ENCODE measurements around the gene EHMT1.
"Not testable (repeated sequence)": the region's sequence is repeated elsewhere in the genome, so short reads cannot be mapped to it uniquely, and the experiment has no call there.

EHMT1 gene

GRCh38 chr9:137716694-137717287, 98.0 kb downstream of the EHMT1 start:
- DNase-seq (ENCODE audit: low read depth, low spot score): no peak

GRCh38 chr9:137717776-137718327, 99.0 kb downstream of the EHMT1 start:
- DNase-seq (ENCODE audit: low read depth, low spot score): no peak

- no peak for DNase-seq (ENCODE audit: low read depth, low spot score)
These were observed 100.4 kb downstream of the EHMT1 start for GRCh38 chr9:137719194-137719593.

DNA sequence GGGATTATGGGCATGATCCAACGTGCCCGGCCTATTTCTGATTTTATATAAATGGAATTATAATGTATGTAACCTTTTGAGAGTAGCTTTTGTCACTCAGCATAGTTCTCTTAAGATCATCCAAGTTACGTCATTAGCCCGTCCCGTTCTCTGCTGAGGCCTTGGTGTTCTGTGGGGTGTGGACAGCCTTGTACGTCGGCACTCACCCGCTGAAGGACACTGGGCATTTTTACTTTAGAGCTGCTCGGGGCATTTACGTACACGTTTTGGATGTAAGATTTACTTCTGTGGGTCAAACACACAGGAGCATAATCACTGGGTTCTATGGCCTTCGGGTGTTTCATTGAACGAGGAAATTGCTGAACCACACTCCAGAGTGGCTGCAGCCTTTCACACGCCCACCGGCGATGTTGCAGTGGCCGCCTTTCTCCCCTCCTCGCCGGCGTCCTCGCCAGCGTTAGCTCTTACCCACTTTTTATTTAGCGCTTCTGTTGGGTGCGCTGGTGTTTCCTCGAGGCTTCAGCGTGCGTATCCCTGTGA, 101.8 kb downstream of the EHMT1 start:
- DNase-seq (ENCODE audit: low read depth, low spot score): no peak

DNA sequence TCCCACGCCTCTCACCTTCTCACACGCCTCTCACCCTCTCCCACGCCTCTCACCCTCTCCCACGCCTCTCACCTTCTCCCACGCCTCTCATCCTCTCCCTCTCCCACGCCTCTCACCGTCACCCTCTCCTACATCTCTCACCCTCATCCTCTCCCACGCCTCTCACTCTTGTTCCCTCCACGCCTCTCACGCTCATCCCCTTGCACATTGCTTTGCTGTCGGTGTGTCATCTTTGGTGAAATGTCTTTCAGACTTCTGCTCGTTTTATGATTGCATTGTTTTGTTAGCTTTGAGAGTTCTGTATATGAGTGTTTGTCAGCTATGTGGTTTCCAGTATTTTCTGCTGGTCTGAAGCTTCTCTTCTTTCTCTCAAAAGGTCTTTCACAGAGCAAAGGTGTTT, 102.7 kb downstream of the EHMT1 start:
- DNase-seq (ENCODE audit: low read depth, low spot score): no peak

DNA sequence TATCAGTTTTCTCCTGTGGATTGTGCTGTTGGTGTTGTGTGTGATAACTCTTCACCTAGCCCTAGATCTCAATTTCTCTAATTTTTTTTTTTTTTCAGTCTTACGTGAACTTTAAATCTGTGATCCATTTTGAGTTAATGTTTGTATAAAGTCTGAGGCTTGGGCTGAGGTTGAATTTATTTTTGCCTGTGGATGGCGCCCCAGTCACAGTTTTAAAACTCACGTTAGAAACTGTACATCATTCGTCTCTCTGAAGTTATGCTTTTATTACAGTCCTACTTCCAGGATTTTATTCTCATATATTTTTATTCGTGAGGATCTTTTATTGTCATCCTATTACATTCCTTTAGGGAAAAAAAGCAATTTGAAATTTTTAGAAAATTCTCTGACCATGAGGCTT, 103.1 kb downstream of the EHMT1 start:
- no peak for DNase-seq (ENCODE audit: low read depth, low spot score)

DNA sequence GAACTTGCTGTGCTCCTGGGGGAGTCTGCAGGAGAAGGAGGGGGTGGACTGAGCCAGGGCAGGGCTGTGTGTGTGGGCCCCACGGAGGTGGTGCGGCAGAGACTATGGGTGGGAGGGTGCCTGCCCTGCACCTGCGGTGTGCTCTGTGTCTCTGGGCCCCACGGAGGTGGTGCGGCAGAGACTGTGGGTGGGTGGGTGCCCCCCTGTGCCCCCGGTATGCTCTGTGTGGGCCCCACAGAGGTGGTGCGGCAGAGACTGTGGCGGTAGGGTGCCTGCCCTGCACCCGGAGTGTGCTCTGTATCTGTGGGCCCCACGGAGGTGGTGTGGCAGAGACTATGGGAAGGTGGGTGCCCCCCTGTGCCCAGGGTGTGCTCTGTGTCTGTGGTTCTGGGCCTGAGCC, 103.7 kb downstream of the EHMT1 start:
- no peak for DNase-seq (ENCODE audit: low read depth, low spot score)

- DNase-seq (ENCODE audit: low read depth, low spot score): not testable (repeated sequence)
These were observed 104.6 kb downstream of the EHMT1 start for GRCh38 chr9:137723356-137723755.

GRCh38 chr9:137723783-137724445, 105.1 kb downstream of the EHMT1 start:
- DNase-seq (ENCODE audit: low read depth, low spot score): peak; percentile 91

GRCh38 chr9:137724818-137725240, 106.0 kb downstream of the EHMT1 start:
- DNase-seq (ENCODE audit: low read depth, low spot score): no peak

- DNase-seq (ENCODE audit: low read depth, low spot score): no peak
These were observed 106.8 kb downstream of the EHMT1 start for GRCh38 chr9:137725598-137725997.

DNA sequence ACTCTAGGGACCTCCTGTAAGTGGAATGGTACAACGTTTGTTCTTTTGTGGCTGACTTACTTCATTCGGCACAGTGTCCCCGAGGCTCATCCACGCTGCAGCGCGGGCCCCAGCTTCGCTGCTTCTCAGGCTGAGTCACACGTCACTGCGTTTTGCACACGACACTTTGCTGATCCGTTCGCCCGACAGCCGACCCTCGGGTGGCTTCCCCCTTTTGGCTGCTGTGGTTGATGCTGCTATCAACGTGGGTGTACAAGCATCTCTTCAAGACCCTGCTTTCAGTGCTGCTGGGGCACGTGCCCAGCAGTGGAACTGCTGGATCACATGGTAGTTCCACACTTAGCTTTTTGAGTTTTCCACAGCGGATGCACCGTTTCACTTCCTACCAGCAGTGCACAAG, 107.5 kb downstream of the EHMT1 start:
- DNase-seq (ENCODE audit: low read depth, low spot score): not testable (repeated sequence)

GRCh38 chr9:137726764-137727163, 108.0 kb downstream of the EHMT1 start:
- no peak for DNase-seq (ENCODE audit: low read depth, low spot score)

DNA sequence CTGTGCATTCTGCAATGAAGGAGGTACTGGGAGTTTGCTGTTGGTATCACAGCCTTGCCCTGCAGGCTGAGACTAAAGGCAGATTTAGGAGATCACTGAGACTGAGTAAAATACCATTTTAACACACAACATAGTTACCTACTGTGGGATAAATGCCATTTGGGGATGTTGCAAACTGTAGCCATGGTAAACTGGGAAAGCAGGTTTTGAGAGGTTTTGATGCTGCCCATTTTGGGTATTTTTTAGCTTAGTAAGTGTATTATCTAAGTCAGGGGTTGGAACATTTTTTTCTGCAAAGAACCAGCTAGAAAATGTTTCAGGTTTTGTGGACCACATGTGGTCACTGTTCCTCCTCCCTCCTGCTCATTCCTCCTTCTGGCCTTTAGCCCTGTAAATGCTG, 108.9 kb downstream of the EHMT1 start:
- no peak for DNase-seq (ENCODE audit: low read depth, low spot score)

GRCh38 chr9:137728444-137729311, 109.9 kb downstream of the EHMT1 start:
- DNase-seq (ENCODE audit: low read depth, low spot score): no peak

- DNase-seq (ENCODE audit: low read depth, low spot score): no peak
These were observed 112.6 kb downstream of the EHMT1 start for GRCh38 chr9:137731216-137731946.

DNA sequence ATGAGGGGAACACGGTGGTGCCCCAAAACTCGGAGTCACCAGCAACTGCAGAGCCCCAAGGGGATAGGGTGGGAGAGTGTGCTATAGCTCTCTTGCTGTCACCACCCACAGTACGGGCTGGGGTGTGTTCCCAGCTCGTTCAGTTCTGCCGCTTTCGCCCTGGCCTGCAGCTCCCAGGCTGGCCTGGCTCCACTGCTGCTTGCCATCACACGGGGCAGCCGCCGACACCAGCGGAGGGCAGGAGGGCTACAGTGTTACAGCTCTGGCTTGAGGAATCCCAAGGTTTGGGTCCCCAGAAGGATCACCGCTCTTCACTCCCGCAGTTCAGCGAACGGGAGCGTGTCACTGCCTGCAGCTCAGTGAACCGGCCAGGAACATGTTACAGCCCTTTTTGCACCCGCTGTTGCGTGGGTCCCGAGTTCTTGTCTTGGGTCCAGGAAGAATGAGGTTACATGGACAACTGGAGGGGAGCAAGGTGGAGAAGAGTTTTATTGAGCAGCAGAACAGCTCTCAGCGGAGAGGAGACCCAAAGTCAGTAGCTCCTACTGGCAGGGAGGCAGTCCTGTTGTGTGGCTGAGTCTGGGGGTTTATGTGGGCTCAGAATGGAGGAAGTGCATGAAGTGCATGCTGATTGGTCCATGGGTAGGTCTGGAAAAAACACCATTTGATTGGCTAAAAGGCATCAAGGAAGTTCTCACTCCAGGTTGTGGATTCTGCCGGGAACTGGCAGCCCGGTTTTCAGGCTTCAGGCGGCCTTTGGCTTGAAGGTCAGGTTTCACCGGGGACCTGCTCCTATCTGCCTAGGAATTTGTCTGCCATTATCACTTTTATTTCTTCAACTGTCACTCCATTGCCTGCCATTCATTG, 113.4 kb downstream of the EHMT1 start:
- peak; percentile 45 for DNase-seq (ENCODE audit: low read depth, low spot score)

DNA sequence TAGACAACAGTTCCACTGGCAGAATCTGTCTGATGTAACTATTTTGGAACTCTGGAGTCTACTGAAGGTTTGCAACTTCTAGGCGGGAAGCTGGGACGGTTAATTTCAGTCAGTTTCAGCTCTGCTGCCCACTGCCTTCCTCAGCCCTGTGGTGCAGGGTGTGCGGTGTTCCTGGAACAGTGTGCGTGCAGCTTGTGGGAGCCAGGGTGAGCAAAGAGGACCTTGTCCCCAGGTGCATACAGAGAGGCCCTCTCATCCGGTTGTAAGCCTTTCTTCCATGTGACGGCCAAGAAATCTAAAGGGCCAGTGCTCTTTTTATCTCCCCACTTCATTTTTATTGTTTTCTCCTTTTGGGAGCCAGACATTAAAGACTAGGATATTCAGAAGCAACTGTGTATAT, 114.6 kb downstream of the EHMT1 start:
- no peak for DNase-seq (ENCODE audit: low read depth, low spot score)

GRCh38 chr9:137734181-137734580, 115.4 kb downstream of the EHMT1 start:
- no peak for DNase-seq (ENCODE audit: low read depth, low spot score)

GRCh38 chr9:137738182-137738696, 119.4 kb downstream of the EHMT1 start:
- DNase-seq (ENCODE audit: low read depth, low spot score): not testable (repeated sequence)

Measured in ELF-1 (cell line).